Measurements from ENCODE around the gene STARD3NL.

Gene STARD3NL

DNA sequence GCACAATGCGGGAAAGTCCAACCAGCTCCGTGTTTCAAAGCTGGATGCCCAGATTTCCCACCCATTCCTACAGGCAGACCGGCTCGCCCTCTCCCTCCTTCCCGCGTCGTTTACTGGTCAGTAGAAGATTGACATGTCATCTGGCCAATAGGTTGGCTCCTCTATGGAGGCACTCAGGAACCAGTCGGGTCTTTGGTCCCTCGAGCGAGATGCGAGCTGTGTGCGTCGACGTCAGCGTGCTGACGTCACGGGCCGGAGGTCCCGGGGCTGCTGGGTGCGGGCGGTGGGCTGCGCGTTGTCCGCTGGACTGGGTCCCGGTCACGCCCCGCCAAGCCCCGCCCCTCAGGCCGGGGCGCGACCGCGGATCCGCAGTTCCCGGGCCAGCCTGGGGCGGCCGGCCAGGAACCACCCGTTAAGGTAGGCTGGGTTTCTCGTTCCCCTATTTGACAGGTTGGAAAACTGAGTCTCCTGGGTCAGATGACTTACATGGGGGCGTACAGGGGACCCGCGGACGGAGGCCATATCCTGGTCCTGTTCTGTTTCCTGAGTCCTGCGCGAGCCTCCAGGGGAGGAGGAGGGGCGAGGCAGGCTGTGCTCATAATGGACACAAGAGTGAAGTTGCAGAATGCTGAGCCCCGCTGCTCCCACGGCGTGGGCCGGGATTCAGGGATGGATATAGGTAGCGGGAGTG, at the start of gene STARD3NL:
STARD3NL (plus strand) TSS at position 242 of the 691 bp plus-strand sequence. CDS start 29,260 bp downstream, outside the sequence.
- in situ Hi-C loops (cut with HindIII; ENCODE audit: low sequenced_read_pairs): no loop called here
- peak; percentile 100 for DNase-seq (ENCODE audit: low read depth)

GRCh38 chr7:38129162-38129561, 48.9 kb upstream of the STARD3NL start:
- in situ Hi-C loops (cut with HindIII; ENCODE audit: low sequenced_read_pairs): no loop called here
- H3K4me3 ChIP-seq (ENCODE audit: low read depth, low read length): no peak overlapping the region
- no peak for TF ChIP-seq CTCF (IDR thresholded peaks at IDR 0.05; ENCODE audit: low read depth, low read length, missing control alignments)
- DNase-seq (ENCODE audit: low read depth): no peak

More for the DNA sequence above, at the start of gene STARD3NL:
- H3K4me3 ChIP-seq (ENCODE audit: low read depth, low read length): peak within 1 kb of the TSS; percentile 95
- no peak for TF ChIP-seq CTCF (IDR thresholded peaks at IDR 0.05; ENCODE audit: low read depth, low read length, missing control alignments)

- no peak for DNase-seq (ENCODE audit: low read depth)
- TF ChIP-seq CTCF (IDR thresholded peaks at IDR 0.05; ENCODE audit: low read depth, low read length, missing control alignments): no peak
- H3K4me3 ChIP-seq (ENCODE audit: low read depth, low read length): no peak overlapping the region
- in situ Hi-C loops (cut with HindIII; ENCODE audit: low sequenced_read_pairs): no loop called here
Observed at GRCh38 chr7:38129579-38129978, 48.5 kb upstream of the STARD3NL start.

DNA sequence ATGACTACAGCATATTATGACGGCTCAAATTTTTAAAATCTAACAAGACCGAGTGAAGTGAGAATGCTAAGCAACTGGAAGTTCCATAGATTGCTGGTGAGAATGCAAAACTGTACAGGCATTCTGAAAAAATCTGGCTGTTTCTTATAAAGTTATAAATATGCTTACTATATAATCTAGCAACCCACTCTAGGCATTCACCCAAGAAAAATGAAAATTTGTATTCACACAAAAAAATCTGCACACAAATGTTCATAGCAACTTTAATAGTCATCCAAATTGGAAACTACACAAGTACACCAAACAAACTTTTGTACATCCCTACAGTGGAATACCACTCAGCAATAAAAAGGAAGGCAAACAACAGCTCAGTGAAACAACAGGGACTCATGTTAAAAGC, 39.9 kb upstream of the STARD3NL start:
- H3K4me3 ChIP-seq (ENCODE audit: low read depth, low read length): no peak overlapping the region
- no peak for DNase-seq (ENCODE audit: low read depth)
- in situ Hi-C loops (cut with HindIII; ENCODE audit: low sequenced_read_pairs): no loop called here
- no peak for TF ChIP-seq CTCF (IDR thresholded peaks at IDR 0.05; ENCODE audit: low read depth, low read length, missing control alignments)

- in situ Hi-C loops (cut with HindIII; ENCODE audit: low sequenced_read_pairs): no loop called here
- no peak for TF ChIP-seq CTCF (IDR thresholded peaks at IDR 0.05; ENCODE audit: low read depth, low read length, missing control alignments)
- H3K4me3 ChIP-seq (ENCODE audit: low read depth, low read length): no peak overlapping the region
- DNase-seq (ENCODE audit: low read depth): no peak
Observed at GRCh38 chr7:38141187-38141586, 36.9 kb upstream of the STARD3NL start.

GRCh38 chr7:38142736-38143135, 35.3 kb upstream of the STARD3NL start:
- no peak overlapping the region for H3K4me3 ChIP-seq (ENCODE audit: low read depth, low read length)
- no peak for DNase-seq (ENCODE audit: low read depth)
- no peak for TF ChIP-seq CTCF (IDR thresholded peaks at IDR 0.05; ENCODE audit: low read depth, low read length, missing control alignments)
- in situ Hi-C loops (cut with HindIII; ENCODE audit: low sequenced_read_pairs): no loop called here

Data from astrocyte of the cerebellum (primary cell).